Activated CD8-positive, alpha-beta T cell treated with anti-CD3 and anti-CD28 coated beads for 36 hours (primary cell): ENCODE data around the gene SCFD1. TPM values are rescaled to one million over a fixed set of nuclear protein-coding genes. Genes with fewer than 3 reads are reported as not detected.
"Not testable (repeated sequence)": the region's sequence is repeated elsewhere in the genome, so short reads cannot be mapped to it uniquely, and the experiment has no call there.

Experiments used
- ATAC-seq: fragments of 200-7000 bp; cut with Tn5 transposase; one replicate; pipeline ENCODE4 v1.10.0; 2021; ENCODE audit warnings: mild to moderate bottlenecking, moderate library complexity
- CTCF ChIA-PET: fragments of 350-600 bp; sonication (Branson Sonifier 250); formaldehyde crosslinking; loops from one replicate; lab custom pipeline; 2021; ENCODE audit warnings: antibody characterized with exemption; lab: Charles Lee
- POLR2A ChIA-PET: fragments of 350-600 bp; sonication (Branson Sonifier 250); formaldehyde crosslinking; loops from one replicate; lab custom pipeline; 2021; ENCODE audit warnings: antibody characterized with exemption; lab: Charles Lee
- DNase-seq: peaks from one replicate; pipeline ENCODE4 v3.0.0-alpha.2; 2020
- H3K27ac Mint-ChIP-seq: one replicate; pipeline ENCODE4 v1.8.0; 2021; ENCODE audit warnings: mild to moderate bottlenecking, mixed read lengths
- H3K27me3 Mint-ChIP-seq: one replicate; pipeline ENCODE4 v1.8.0; 2021; ENCODE audit warnings: mixed read lengths
- H3K36me3 Mint-ChIP-seq: one replicate; pipeline ENCODE4 v1.8.0; 2021; ENCODE audit warnings: low read depth, mixed read lengths
- H3K4me1 Mint-ChIP-seq: one replicate; pipeline ENCODE4 v1.8.0; 2021; ENCODE audit warnings: low read depth, mixed read lengths
- H3K4me3 Mint-ChIP-seq: one replicate; pipeline ENCODE4 v1.8.0; 2021; ENCODE audit warnings: mild to moderate bottlenecking, moderate library complexity, mixed read lengths
- H3K9me3 Mint-ChIP-seq: one replicate; pipeline ENCODE4 v1.8.0; 2021; ENCODE audit warnings: mixed read lengths
- CTCF ChIP-seq: fragments of 200-600 bp; IDR thresholded peaks from one replicate; pipeline ENCODE4 v1.8.0; 2022; ENCODE audit warnings: antibody characterized with exemption, mild to moderate bottlenecking
- intact Hi-C: fragments of 100-400 bp; cut with micrococcal nuclease; formaldehyde crosslinking; loops from one replicate; pipeline ENCODE4 v1.10.0; 2022
- total RNA-seq, 2 experiments: library from RNA; stranded (reverse); gene quantifications; one replicate each; pipeline ENCODE4 v1.2.3, GENCODE V29; 2021

The SCFD1 gene
- total RNA-seq, 2 experiments from 2014 or later = 61.6 to 67.2 TPM

- Mint-ChIP-seq H3K36me3 (peaks cover 16% of the 10 kb centered on the region), H3K4me3 (no peak overlapping the region), H3K27me3 (no peaks in the 10 kb centered on the region), H3K9me3 (no peaks in the 10 kb centered on the region), H3K4me1 (no peaks in the 10 kb centered on the region), H3K27ac (no peak overlapping the region)
- CTCF ChIA-PET = no interaction called here
- TF ChIP-seq CTCF = no peak
- POLR2A ChIA-PET = no interaction called here
- no peak for DNase-seq
- ATAC-seq = no peak
- intact Hi-C loops = no loop called here
Measured at GRCh38 chr14:30603402-30603801, 18.7 kb upstream of the SCFD1 start.

DNA sequence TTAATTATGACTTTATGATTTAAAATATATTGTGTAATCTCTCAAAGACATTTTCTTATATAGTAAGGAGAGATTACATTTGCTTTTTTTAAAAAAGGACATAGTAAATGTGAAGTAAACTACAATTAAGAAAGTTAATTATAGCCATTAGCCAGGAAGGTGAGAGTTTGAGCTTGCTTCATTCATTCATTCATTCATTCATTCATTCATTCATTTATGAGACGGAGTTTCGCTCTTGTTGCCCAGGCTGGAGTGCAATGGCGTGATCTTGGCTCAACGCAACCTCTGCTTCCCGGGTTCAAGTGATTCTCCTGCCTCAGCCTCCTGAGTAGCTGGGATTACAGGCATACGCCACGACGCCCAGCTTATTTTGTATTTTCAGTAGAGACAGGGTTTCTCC is 17.4 kb upstream of the SCFD1 start:
- H3K4me1 Mint-ChIP-seq, DNase-seq, H3K27me3 Mint-ChIP-seq, H3K27ac Mint-ChIP-seq, ATAC-seq, H3K9me3 Mint-ChIP-seq, H3K4me3 Mint-ChIP-seq, intact Hi-C loops: not testable (repeated sequence)
- peaks cover 15% of the 10 kb centered on the region for H3K36me3 Mint-ChIP-seq
- POLR2A ChIA-PET = interaction anchor here (1.6 kb wide), 1 partner anchor 17 kb away, joined by 6 read pairs; the partner anchor contains the start of gene SCFD1
- CTCF ChIA-PET = interaction anchor here (1.0 kb wide), 1 partner anchor 11 kb away, joined by 4 read pairs; no protein-coding TSS in a partner anchor

DNA sequence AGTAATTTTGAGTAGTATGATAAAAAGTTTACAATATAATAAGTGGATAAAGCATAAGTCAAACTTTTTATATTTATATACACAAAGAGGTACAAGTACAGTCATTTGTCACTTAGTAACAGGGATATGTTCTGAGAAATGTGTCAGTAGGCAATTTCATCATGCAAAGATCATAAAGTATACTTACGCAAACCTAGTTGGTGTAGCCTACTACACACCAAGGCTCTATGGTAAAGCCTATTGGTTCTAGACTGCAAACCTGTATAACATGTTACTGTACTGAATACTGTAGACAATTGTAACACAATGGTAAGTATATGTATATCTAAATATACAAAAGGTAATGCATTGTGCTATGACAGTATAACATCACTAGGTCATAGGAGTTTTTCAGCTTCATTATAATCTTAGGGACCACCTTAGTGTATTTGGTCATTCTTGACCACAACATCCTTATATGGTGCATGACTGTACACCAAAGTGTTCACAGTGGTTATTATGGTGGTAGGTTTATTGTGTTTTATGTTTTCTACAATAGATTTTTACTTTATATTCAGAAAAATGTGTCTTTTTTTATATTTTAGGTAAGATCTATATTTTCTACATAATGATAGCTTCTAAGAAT is 14.9 kb upstream of the SCFD1 start:
- DNase-seq = no peak
- TF ChIP-seq CTCF = no peak
- CTCF ChIA-PET = no interaction called here
- intact Hi-C loops = no loop called here
- H3K27ac Mint-ChIP-seq = no peak overlapping the region
- no peaks in the 10 kb centered on the region for H3K9me3 Mint-ChIP-seq
- peak; percentile 42 for ATAC-seq
- POLR2A ChIA-PET = no interaction called here
- H3K36me3 Mint-ChIP-seq = peaks cover 16% of the 10 kb centered on the region
- no peaks in the 10 kb centered on the region for H3K27me3 Mint-ChIP-seq
- H3K4me3 Mint-ChIP-seq = no peak overlapping the region
- no peaks in the 10 kb centered on the region for H3K4me1 Mint-ChIP-seq

- Mint-ChIP-seq H3K4me1 (no peaks in the 10 kb centered on the region), H3K9me3 (no peaks in the 10 kb centered on the region), H3K4me3 (no peak overlapping the region), H3K27me3 (no peaks in the 10 kb centered on the region), H3K36me3 (peaks cover 10% of the 10 kb centered on the region), H3K27ac (no peak overlapping the region)
- no peak for DNase-seq
- CTCF ChIA-PET = no interaction called here
- ATAC-seq = no peak
- intact Hi-C loops = no loop called here
- TF ChIP-seq CTCF = no peak
- POLR2A ChIA-PET = no interaction called here
Measured at GRCh38 chr14:30608533-30609006, 13.5 kb upstream of the SCFD1 start.

DNA sequence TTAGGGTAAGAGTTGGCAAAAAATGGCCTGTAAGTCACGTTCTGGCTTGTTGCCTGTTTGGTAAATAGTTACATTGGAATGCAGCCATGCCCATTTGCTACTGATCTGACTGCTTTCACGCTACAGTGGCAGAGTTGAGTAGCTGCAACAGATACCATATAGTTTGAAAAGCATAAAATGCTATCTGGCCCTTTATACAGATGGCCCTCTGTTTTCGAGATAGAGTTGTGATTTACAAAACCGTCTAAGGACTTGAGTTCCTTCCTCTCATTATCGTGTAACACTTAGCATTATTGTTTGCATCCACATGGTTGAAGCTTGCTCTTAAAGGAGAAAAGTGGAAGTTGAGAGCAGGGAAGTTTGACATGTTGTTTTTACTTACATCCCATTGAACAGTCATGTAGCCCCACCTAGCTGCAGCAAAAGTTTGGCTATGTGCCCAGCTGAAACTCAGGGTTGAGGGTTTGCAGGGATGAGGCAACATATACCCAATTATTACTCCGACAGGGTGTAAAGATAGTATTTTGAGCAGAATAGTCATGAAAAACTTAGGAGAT is 11.3 kb upstream of the SCFD1 start:
- H3K9me3 Mint-ChIP-seq = no peaks in the 10 kb centered on the region
- no peak overlapping the region for H3K4me3 Mint-ChIP-seq
- intact Hi-C loops = no loop called here
- DNase-seq = peak; percentile 24
- H3K27me3 Mint-ChIP-seq = no peaks in the 10 kb centered on the region
- ChIA-PET POLR2A (interaction anchor here (0.6 to 1.5 kb wide), 2 partner anchors 11 to 1913 kb away, joined by 5 to 6 read pairs; partner anchors contain the start of gene SCFD1), CTCF (interaction anchor here (1.3 kb wide), 1 partner anchor 17 kb away, joined by 3 read pairs; no protein-coding TSS in a partner anchor)
- ATAC-seq = no peak
- H3K36me3 Mint-ChIP-seq = peaks cover 6% of the 10 kb centered on the region
- TF ChIP-seq CTCF = no peak
- no peaks in the 10 kb centered on the region for H3K4me1 Mint-ChIP-seq
- H3K27ac Mint-ChIP-seq = peak overlapping the region; percentile 25
